Measurements from ENCODE around the gene RBM26. TPM values are rescaled to one million over a fixed set of nuclear protein-coding genes. Genes with fewer than 3 reads are reported as not detected.

Gene RBM26
- total RNA-seq, 1 experiment from 2014 or later, result 70.5 TPM

DNA sequence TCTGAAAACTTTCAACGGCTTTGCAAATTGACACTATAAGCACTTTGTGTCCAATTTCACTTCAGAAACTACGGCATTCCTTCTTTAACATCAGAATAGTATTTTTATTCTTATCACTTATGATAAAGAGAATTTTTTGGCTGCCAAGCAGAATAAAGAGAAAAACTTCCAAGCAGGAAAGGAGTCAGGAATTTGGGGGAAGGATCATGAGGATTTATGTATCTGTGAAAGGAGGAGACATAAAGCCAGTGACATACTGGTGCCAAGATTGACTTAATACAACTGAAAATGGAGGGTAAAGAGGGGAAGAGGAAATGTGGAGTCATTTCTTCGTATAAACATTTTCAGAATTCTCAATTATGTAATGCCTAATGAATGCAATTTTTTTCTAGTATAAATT is 94.7 kb downstream of the RBM26 start:
- no peak overlapping the region for H2BK12ac ChIP-seq (ENCODE audit: insufficient read length, low read depth, low read length)
- no peaks in the 10 kb centered on the region for H3K27me3 Mint-ChIP-seq (ENCODE audit: low read depth)
- H4K5ac ChIP-seq (ENCODE audit: insufficient read length, low read depth, low read length), result no peak overlapping the region
- H3K27ac Mint-ChIP-seq, result peak overlapping the region in 1 of 3 experiments; percentile 93; a peak in 2 of 7 replicates
- H3K79me2 ChIP-seq (ENCODE audit: insufficient read depth, low read length), result no peaks in the 10 kb centered on the region
- no peak overlapping the region for H2BK15ac ChIP-seq (ENCODE audit: low read depth, low read length)
- H3K36me3 Mint-ChIP-seq (ENCODE audit: insufficient read depth in 1 of 3, low read depth in 3 of 3), result peaks cover 0 to 5% (median 3%) of the 10 kb centered on the region in 3 experiments; a peak in 3 of 7 replicates
- no peak overlapping the region for H2BK120ac ChIP-seq (ENCODE audit: low read depth, low read length, poor library complexity, severe bottlenecking)
- no peak for DNase-seq
- H2AFZ ChIP-seq (ENCODE audit: low read length), result no peak overlapping the region
- TF ChIP-seq, protein P1, sequence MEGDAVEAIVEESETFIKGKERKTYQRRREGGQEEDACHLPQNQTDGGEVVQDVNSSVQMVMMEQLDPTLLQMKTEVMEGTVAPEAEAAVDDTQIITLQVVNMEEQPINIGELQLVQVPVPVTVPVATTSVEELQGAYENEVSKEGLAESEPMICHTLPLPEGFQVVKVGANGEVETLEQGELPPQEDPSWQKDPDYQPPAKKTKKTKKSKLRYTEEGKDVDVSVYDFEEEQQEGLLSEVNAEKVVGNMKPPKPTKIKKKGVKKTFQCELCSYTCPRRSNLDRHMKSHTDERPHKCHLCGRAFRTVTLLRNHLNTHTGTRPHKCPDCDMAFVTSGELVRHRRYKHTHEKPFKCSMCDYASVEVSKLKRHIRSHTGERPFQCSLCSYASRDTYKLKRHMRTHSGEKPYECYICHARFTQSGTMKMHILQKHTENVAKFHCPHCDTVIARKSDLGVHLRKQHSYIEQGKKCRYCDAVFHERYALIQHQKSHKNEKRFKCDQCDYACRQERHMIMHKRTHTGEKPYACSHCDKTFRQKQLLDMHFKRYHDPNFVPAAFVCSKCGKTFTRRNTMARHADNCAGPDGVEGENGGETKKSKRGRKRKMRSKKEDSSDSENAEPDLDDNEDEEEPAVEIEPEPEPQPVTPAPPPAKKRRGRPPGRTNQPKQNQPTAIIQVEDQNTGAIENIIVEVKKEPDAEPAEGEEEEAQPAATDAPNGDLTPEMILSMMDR (conservative IDR thresholded peaks at IDR 0.05), result no peak
- H3T11ph ChIP-seq (ENCODE audit: low read length), result no peak overlapping the region
- no peak overlapping the region for H2BK20ac ChIP-seq (ENCODE audit: low read depth, low read length, poor library complexity, severe bottlenecking)
- no peak overlapping the region for H3K23ac ChIP-seq (ENCODE audit: insufficient read length, low read depth, low read length)
- H3K14ac ChIP-seq (ENCODE audit: insufficient read depth, low read length), result no peak overlapping the region
- no peak overlapping the region for H3K9ac ChIP-seq (ENCODE audit: extremely low read depth, insufficient read length, low read length)
- no peaks in the 10 kb centered on the region for H4K20me1 ChIP-seq (ENCODE audit: control insufficient read depth, insufficient read depth, insufficient read length)
- H3K4me1 Mint-ChIP-seq, result peaks cover 4 to 8% of the 10 kb centered on the region in 2 experiments
- no peak overlapping the region for H4K91ac ChIP-seq (ENCODE audit: insufficient read length, low read depth, low read length)
- H3K23me2 ChIP-seq (ENCODE audit: insufficient read length, low read depth, low read length, poor library complexity, severe bottlenecking), result no peaks in the 10 kb centered on the region
- H3K4me2 ChIP-seq (ENCODE audit: insufficient read depth, insufficient read length, low read length), result no peak overlapping the region
- H4K8ac ChIP-seq (replicated peaks; ENCODE audit: insufficient read length, low read depth, low read length), result no peak overlapping the region
- no CpG with 5 or more reads among the region's 3 CpGs for WGBS (ENCODE audit: extremely low coverage, insufficient read length, low lambda C conversion rate)
- H3K79me1 ChIP-seq (ENCODE audit: insufficient read depth, low read depth, low read length, poor library complexity, severe bottlenecking), result no peaks in the 10 kb centered on the region
- no peak overlapping the region for H3K27ac ChIP-seq (ENCODE audit: insufficient read length, low read depth, low read length)
- H3K18ac ChIP-seq (ENCODE audit: insufficient read length, low read depth, low read length), result no peak overlapping the region
- H2BK5ac ChIP-seq (ENCODE audit: insufficient read length, low read length), result no peak overlapping the region
- H3K4me3 Mint-ChIP-seq, result no peak overlapping the region
- H3K4me1 ChIP-seq (ENCODE audit: insufficient read depth, low read length), result peaks cover 2% of the 10 kb centered on the region; the same call in 1 of the 2 replicates
- no peak overlapping the region for H3K4ac ChIP-seq (ENCODE audit: low read depth, low read length)
- H3K27me3 ChIP-seq (ENCODE audit: insufficient read depth, low read length), result no peaks in the 10 kb centered on the region
- H2AK5ac ChIP-seq (ENCODE audit: insufficient read length, low read length), result no peak overlapping the region
- no peaks in the 10 kb centered on the region for H3K9me3 Mint-ChIP-seq
- H3K56ac ChIP-seq (ENCODE audit: insufficient read length, low read depth, low read length), result no peak overlapping the region
- no peaks in the 10 kb centered on the region for H3K9me3 ChIP-seq (ENCODE audit: control insufficient read depth, low read depth, low read length)
